Measurements from ENCODE around the gene MYEF2. TPM values are rescaled to one million over a fixed set of nuclear protein-coding genes. Genes with fewer than 3 reads are reported as not detected.

The MYEF2 gene
- total and polyA plus RNA-seq, 2 of the 13 experiments (the other 11 are each of a cell fraction or from before 2014, with no cell fraction given): 10.3 to 10.5 TPM

DNA sequence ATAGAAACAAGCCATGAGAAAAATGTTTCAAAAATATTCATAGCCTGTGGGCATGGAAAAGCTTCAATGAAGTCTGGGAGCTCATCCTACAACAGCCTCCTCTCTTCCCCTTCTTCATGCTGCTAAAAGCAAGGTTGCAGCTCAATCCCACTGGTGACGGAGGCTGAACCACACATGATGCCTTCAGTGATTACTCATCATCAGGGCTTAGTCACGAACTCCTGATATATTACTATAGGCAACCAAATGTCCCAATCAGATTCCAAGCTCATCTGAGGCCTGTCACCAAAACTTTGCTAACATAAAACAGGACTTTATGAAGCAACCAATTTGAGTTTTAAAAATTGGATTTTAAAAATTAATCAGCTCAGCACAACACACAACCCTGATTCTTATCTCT, 81.3 kb downstream of the MYEF2 start:
- H3K4me1 ChIP-seq (ENCODE audit: insufficient read depth, low read length): no peaks in the 10 kb centered on the region
- TF ChIP-seq, protein P1, sequence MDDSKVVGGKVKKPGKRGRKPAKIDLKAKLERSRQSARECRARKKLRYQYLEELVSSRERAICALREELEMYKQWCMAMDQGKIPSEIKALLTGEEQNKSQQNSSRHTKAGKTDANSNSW (CRISPR knock-in tag; IDR thresholded peaks at IDR 0.05; ENCODE audit: borderline replicate concordance): no peak
- no peak for TF ChIP-seq RFX1 (IDR thresholded peaks at IDR 0.05)
- H3K27ac ChIP-seq (ENCODE audit: extremely low read length, insufficient read depth, low read length): no peak overlapping the region
- H3K4me2 ChIP-seq (ENCODE audit: low read depth, low read length): no peak overlapping the region
- H3K36me3 ChIP-seq (replicated peaks in 1 of 2; ENCODE audit: control insufficient read depth in 1 of 2, insufficient read depth in 2 of 2, low read length in 2 of 2): no peaks in the 10 kb centered on the region
- CTCF ChIA-PET (ENCODE audit: low intra/inter-chr PET ratio, low total read pairs): no interaction called here
- no peak for ATAC-seq
- BruUV-seq (replicated peaks): no TSS peak
- FAIRE-seq: no peak
- H2AFZ ChIP-seq (ENCODE audit: low read length): no peak overlapping the region
- in situ Hi-C loops (cut with HindIII; ENCODE audit: extremely low pct_ligation_motif_present, low pct_unique_long_range_greater_than_20kb) (no loop called here), intact Hi-C loops (cut with micrococcal nuclease; ENCODE audit: unreplicated experiment) (no loop called here)
- no peaks in the 10 kb centered on the region for H4K20me1 ChIP-seq (ENCODE audit: insufficient read depth, low read length)
- no peak overlapping the region for H3K4me3 ChIP-seq (replicated peaks in 1 of 3; ENCODE audit: insufficient read depth in 1 of 3, low read depth in 2 of 3, low read length in 3 of 3)
- DNase-seq (ENCODE audit: low spot score): no peak
- H3K9me3 ChIP-seq (ENCODE audit: low read length): no peaks in the 10 kb centered on the region
- POLR2A ChIA-PET: no interaction called here
- H3K27me3 ChIP-seq (ENCODE audit: control insufficient read depth in 1 of 2, insufficient read depth in 2 of 2, low read length in 2 of 2): no peaks in the 10 kb centered on the region
- H3K9ac ChIP-seq (ENCODE audit: insufficient read depth, low read depth, low read length): no peak overlapping the region
- WGBS (ENCODE audit: low lambda C conversion rate): 0% methylated on average over 2 of the region's 2 CpGs
- no peaks in the 10 kb centered on the region for H3K79me2 ChIP-seq (ENCODE audit: insufficient read depth, low read length)

DNA sequence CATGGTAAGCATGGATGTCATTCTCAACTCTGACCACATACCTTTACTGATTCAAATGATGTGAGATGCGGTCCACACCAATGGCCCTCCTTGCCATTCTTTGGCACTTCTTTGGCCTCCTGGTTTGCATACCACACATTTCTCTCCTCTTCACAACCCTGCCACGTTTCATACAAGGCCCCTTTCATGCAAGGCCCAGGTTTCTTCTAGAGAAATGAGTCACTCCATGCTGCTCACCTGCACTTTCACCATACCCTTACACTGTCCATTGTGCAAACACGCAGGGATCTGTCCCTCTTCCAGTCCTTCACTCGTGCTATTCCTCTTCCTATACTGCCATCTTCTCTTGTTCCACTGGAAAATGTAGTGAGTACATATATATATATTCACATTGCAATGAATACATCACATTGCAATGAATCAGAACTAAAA, 81.7 kb downstream of the MYEF2 start:
- Histone ChIP-seq H3K79me2 (ENCODE audit: insufficient read depth, low read length) (no peaks in the 10 kb centered on the region), H4K20me1 (ENCODE audit: insufficient read depth, low read length) (no peaks in the 10 kb centered on the region), H3K36me3 (replicated peaks in 1 of 2; ENCODE audit: control insufficient read depth in 1 of 2, insufficient read depth in 2 of 2, low read length in 2 of 2) (no peaks in the 10 kb centered on the region), H3K4me3 (replicated peaks in 1 of 3; ENCODE audit: insufficient read depth in 1 of 3, low read depth in 2 of 3, low read length in 3 of 3) (no peak overlapping the region), H3K27ac (ENCODE audit: extremely low read length, insufficient read depth, low read length) (no peak overlapping the region), H3K9me3 (ENCODE audit: low read length) (no peaks in the 10 kb centered on the region), H3K27me3 (ENCODE audit: control insufficient read depth in 1 of 2, insufficient read depth in 2 of 2, low read length in 2 of 2) (no peaks in the 10 kb centered on the region), H3K4me1 (ENCODE audit: insufficient read depth, low read length) (no peaks in the 10 kb centered on the region), H3K4me2 (ENCODE audit: low read depth, low read length) (no peak overlapping the region), H2AFZ (ENCODE audit: low read length) (no peak overlapping the region), H3K9ac (ENCODE audit: insufficient read depth, low read depth, low read length) (no peak overlapping the region)
- in situ Hi-C loops (cut with HindIII; ENCODE audit: extremely low pct_ligation_motif_present, low pct_unique_long_range_greater_than_20kb) (no loop called here), intact Hi-C loops (cut with micrococcal nuclease; ENCODE audit: unreplicated experiment) (no loop called here)
- TF ChIP-seq ZNF230 (CRISPR knock-in tag; IDR thresholded peaks at IDR 0.05): no peak
- TF ChIP-seq ATAD3A (CRISPR knock-in tag; IDR thresholded peaks at IDR 0.05): no peak
- TF ChIP-seq EEA1 (CRISPR knock-in tag; IDR thresholded peaks at IDR 0.05; ENCODE audit: borderline replicate concordance): no peak
- no peak for TF ChIP-seq EED (CRISPR knock-in tag; IDR thresholded peaks at IDR 0.05)
- TF ChIP-seq TCF12 (IDR thresholded peaks at IDR 0.05): no peak
- no peak for TF ChIP-seq TCF12 (CRISPR knock-in tag; IDR thresholded peaks at IDR 0.05)
- TF ChIP-seq ZNF607 (CRISPR knock-in tag; IDR thresholded peaks at IDR 0.05; ENCODE audit: borderline replicate concordance): no peak
- TF ChIP-seq, protein P2, sequence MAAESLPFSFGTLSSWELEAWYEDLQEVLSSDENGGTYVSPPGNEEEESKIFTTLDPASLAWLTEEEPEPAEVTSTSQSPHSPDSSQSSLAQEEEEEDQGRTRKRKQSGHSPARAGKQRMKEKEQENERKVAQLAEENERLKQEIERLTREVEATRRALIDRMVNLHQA (CRISPR knock-in tag; IDR thresholded peaks at IDR 0.05): no peak
- TF ChIP-seq SOX13 (IDR thresholded peaks at IDR 0.05): no peak
- no peak for TF ChIP-seq SOX13 (CRISPR knock-in tag; conservative IDR thresholded peaks at IDR 0.05 in 1 of 2, IDR thresholded peaks at IDR 0.05 in 1 of 2)
- no peak for TF ChIP-seq U2AF1 (optimal IDR thresholded peaks at IDR 0.05; ENCODE audit: low read depth, low read length)
- no peak for FAIRE-seq
- POLR2A ChIA-PET: no interaction called here
- CTCF ChIA-PET (ENCODE audit: low intra/inter-chr PET ratio, low total read pairs): no interaction called here
- BruUV-seq (replicated peaks): no TSS peak
- ATAC-seq: no peak
- no peak for DNase-seq (ENCODE audit: low spot score)
- 11% methylated on average over 4 of the region's 4 CpGs for WGBS (ENCODE audit: low lambda C conversion rate)
